GM12878 (cell line): ENCODE results near the gene PITPNC1. TPM values are rescaled to one million over a fixed set of nuclear protein-coding genes. Genes with fewer than 3 reads are reported as not detected.

Source experiments
- BCL11A ChIP-seq: IDR thresholded peaks from 2 replicates; pipeline ENCODE4 v1.6.1; 2011; ENCODE audit warnings: low read depth, low read length
- CHD1 ChIP-seq: IDR thresholded peaks from 2 replicates; pipeline ENCODE4 v1.6.1; 2012; ENCODE audit warnings: low read depth, low read length, improper control_type of control experiment
- CHD4 ChIP-seq: fragments of 200-600 bp; sonication (generic); IDR thresholded peaks from 2 replicates; pipeline ENCODE4 v1.6.1; 2016; ENCODE audit warnings: mild to moderate bottlenecking
- EP300 ChIP-seq, 2 experiments: fragments of 150-350 bp in 1 of 2; IDR thresholded peaks; 2 replicates each; pipeline ENCODE4 v1.6.1; 2011 to 2012; ENCODE audit warnings: low read depth in 2 of 2, low read length in 2 of 2, borderline replicate concordance in 1 of 2, improper control_type of control experiment in 1 of 2, inconsistent platforms in 1 of 2; ENCODE audit not compliant: control insufficient read depth in 1 of 2
- FOS ChIP-seq: IDR thresholded peaks from 3 replicates; pipeline ENCODE4 v1.6.1; 2011; ENCODE audit warnings: borderline replicate concordance; ENCODE audit not compliant: insufficient read length; ENCODE audit errors: extremely low read depth
- GABPA ChIP-seq: IDR thresholded peaks from 2 replicates; pipeline ENCODE4 v1.6.1; 2014; ENCODE audit warnings: antibody characterized with exemption, low read depth, mild to moderate bottlenecking, inconsistent platforms
- IKZF2 ChIP-seq, 2 experiments: fragments of 450-650 bp; IDR thresholded peaks; 2 replicates each; pipeline ENCODE4 v1.6.1; 2017; ENCODE audit warnings: mild to moderate bottlenecking in 2 of 2, moderate library complexity in 2 of 2
- NFIC ChIP-seq: IDR thresholded peaks from 2 replicates; pipeline ENCODE4 v1.6.1; 2012; ENCODE audit warnings: low read depth, mild to moderate bottlenecking, inconsistent platforms, low read length, moderate library complexity
- NFYB ChIP-seq: IDR thresholded peaks from 2 replicates; pipeline ENCODE4 v1.6.1; 2011; ENCODE audit warnings: low read depth, mild to moderate bottlenecking, low read length, improper control_type of control experiment, moderate library complexity; ENCODE audit not compliant: insufficient read depth
- NR2C2 ChIP-seq: IDR thresholded peaks from 2 replicates; pipeline ENCODE4 v1.6.1; 2011; ENCODE audit warnings: borderline replicate concordance, low read depth; ENCODE audit not compliant: control insufficient read depth, insufficient read length
- POLR2A ChIP-seq: IDR thresholded peaks from 2 replicates; pipeline ENCODE4 v1.6.1; 2011; ENCODE audit warnings: low read depth, mild to moderate bottlenecking, low read length
- RAD51 ChIP-seq: fragments of 450-650 bp; IDR thresholded peaks from 2 replicates; pipeline ENCODE4 v1.6.1; 2016; ENCODE audit warnings: moderate library complexity, mild to moderate bottlenecking, inconsistent platforms
- RELA ChIP-seq: fragments of 450-650 bp; IDR thresholded peaks from 2 replicates; pipeline ENCODE4 v1.8.0; 2014; ENCODE audit warnings: borderline replicate concordance; ENCODE audit not compliant: partially characterized antibody
- SIN3A ChIP-seq: IDR thresholded peaks from 2 replicates; pipeline ENCODE4 v1.6.1; 2012; ENCODE audit warnings: low read depth, low read length, improper control_type of control experiment
- SREBF1 ChIP-seq: IDR thresholded peaks from 2 replicates; pipeline ENCODE4 v1.6.1; 2012; ENCODE audit warnings: mild to moderate bottlenecking, low read length
- SUZ12 ChIP-seq: fragments of 200-600 bp; sonication (generic); IDR thresholded peaks from one replicate; pipeline ENCODE4 v1.6.1; 2018; ENCODE audit warnings: antibody characterized with exemption, mild to moderate bottlenecking; ENCODE audit not compliant: unreplicated experiment
- TBL1XR1 ChIP-seq: IDR thresholded peaks from 2 replicates; pipeline ENCODE4 v1.6.1; 2012; ENCODE audit warnings: low read depth, low read length, improper control_type of control experiment
- TCF7 ChIP-seq: IDR thresholded peaks from 2 replicates; pipeline ENCODE4 v1.6.1; 2014; ENCODE audit warnings: antibody characterized with exemption, borderline replicate concordance
- ZBED1 ChIP-seq: IDR thresholded peaks from 2 replicates; pipeline ENCODE4 v1.6.1; 2016; ENCODE audit warnings: borderline replicate concordance
- ZNF24 ChIP-seq: fragments of 450-650 bp; IDR thresholded peaks from 2 replicates; pipeline ENCODE4 v1.6.1; 2017; ENCODE audit warnings: antibody characterized with exemption, mild to moderate bottlenecking
- ZNF384 ChIP-seq: IDR thresholded peaks from 2 replicates; pipeline ENCODE4 v1.6.1; 2012; ENCODE audit warnings: low read depth, mild to moderate bottlenecking, low read length, improper control_type of control experiment, borderline replicate concordance
- polyA plus RNA-seq, 11 experiments: library from polyadenylated mRNA; depleted of rRNA in 4 of 11; unstranded in 6 of 11; stranded (reverse) in 5 of 11; fragments of >200 nt; fragmentation: Nextera tagmentation in 4 of 11; fragmentation: Illumina TruSeq in 1 of 11; extraction: Ambion mirVana in 4 of 11; extraction: Trizol in 1 of 11; gene quantifications; 1 replicate in 1 of 11; 2 replicates in 10 of 11; pipeline versions ENCODE4 v1.2.1 to v1.2.3, GENCODE V29; 2011 to 2016; ENCODE audit warnings: inconsistent platforms in 2 of 11, missing spikeins in 2 of 11, low read depth in 1 of 11
- total RNA-seq, 4 experiments: library from RNA; depleted of rRNA in 3 of 4; stranded (reverse); fragments of >200 nt in 3 of 4; fragmentation: Illumina TruSeq in 1 of 4; extraction: Trizol in 1 of 4; gene quantifications; 2 replicates each; pipeline versions ENCODE4 v1.2.1 to v1.2.3, GENCODE V29; 2013 to 2021
- TF ChIP-seq, protein P1 (sequence below): IDR thresholded peaks from 2 replicates; pipeline ENCODE4 v1.6.1; 2011; ENCODE audit warnings: borderline replicate concordance, low read depth, mild to moderate bottlenecking, moderate library complexity, mixed read lengths, low read length; ENCODE audit not compliant: insufficient read depth; ENCODE audit errors: extremely low read length
- TF ChIP-seq, protein P2 (sequence below): fragments of 450-650 bp; IDR thresholded peaks from 2 replicates; pipeline ENCODE4 v1.6.1; 2017; ENCODE audit warnings: borderline replicate concordance
- TF ChIP-seq, protein P3 (sequence below): fragments of 450-650 bp; IDR thresholded peaks from 2 replicates; pipeline ENCODE4 v1.6.1; 2016; ENCODE audit warnings: mild to moderate bottlenecking

PITPNC1 gene
- total and polyA plus RNA-seq, 10 of the 15 experiments (the other 5 are each of a cell fraction or from before 2014, with no cell fraction given) = 12.2 to 62.4 (median 47.3) TPM

DNA sequence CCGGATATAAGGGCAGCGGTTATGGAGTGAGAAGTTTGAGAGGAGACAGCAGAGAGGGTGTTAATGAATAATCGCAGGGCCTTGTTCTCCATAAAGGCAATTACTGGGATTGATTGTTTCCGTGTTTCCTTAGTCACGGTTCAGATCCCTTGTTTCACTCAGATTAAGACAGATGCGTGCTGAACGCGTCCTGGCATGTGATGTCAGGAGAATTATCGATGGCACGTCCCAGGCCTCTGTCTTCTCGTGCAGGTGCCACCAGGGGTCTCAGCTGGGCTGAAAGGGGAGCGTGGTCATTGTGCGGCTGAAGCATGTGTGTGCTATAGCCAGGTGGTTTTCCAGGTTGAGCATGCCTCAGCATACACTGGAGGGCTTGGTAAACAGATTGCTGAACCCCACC is 198.2 kb downstream of the PITPNC1 start (continued):
- no peak for TF ChIP-seq FOS
- no peak for TF ChIP-seq NFYB
- no peak for TF ChIP-seq ZNF24
- TF ChIP-seq RAD51 = no peak
- no peak for TF ChIP-seq TCF7
- no peak for TF ChIP-seq RELA
- peak; percentile 85 to 88 for TF ChIP-seq IKZF2 (IDR thresholded peaks at IDR 0.05)
- peak; percentile 60 for TF ChIP-seq POLR2A
- no peak for TF ChIP-seq NR2C2
- TF ChIP-seq SIN3A = no peak
- no peak for TF ChIP-seq ZBED1
- no peak; the same call in 1 of the 2 replicates for TF ChIP-seq CHD1
- TF ChIP-seq NFIC = no peak
- TF ChIP-seq, protein P1, sequence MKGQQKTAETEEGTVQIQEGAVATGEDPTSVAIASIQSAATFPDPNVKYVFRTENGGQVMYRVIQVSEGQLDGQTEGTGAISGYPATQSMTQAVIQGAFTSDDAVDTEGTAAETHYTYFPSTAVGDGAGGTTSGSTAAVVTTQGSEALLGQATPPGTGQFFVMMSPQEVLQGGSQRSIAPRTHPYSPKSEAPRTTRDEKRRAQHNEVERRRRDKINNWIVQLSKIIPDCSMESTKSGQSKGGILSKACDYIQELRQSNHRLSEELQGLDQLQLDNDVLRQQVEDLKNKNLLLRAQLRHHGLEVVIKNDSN = no peak
- TF ChIP-seq, protein P2, sequence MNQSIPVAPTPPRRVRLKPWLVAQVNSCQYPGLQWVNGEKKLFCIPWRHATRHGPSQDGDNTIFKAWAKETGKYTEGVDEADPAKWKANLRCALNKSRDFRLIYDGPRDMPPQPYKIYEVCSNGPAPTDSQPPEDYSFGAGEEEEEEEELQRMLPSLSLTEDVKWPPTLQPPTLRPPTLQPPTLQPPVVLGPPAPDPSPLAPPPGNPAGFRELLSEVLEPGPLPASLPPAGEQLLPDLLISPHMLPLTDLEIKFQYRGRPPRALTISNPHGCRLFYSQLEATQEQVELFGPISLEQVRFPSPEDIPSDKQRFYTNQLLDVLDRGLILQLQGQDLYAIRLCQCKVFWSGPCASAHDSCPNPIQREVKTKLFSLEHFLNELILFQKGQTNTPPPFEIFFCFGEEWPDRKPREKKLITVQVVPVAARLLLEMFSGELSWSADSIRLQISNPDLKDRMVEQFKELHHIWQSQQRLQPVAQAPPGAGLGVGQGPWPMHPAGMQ = no peak
- TF ChIP-seq SUZ12 = no peak
- TF ChIP-seq GABPA = no peak
- TF ChIP-seq CHD4 = no peak
- TF ChIP-seq SREBF1 = no peak
- 0 out of 4 replicates have a peak, but pooled peaks of 1 of the 2 experiments have one; percentile 28 for TF ChIP-seq EP300 (IDR thresholded peaks at IDR 0.05; ENCODE audit: borderline replicate concordance in 1 of 2, control insufficient read depth in 1 of 2, low read depth in 2 of 2, low read length in 2 of 2)
- TF ChIP-seq, protein P3, sequence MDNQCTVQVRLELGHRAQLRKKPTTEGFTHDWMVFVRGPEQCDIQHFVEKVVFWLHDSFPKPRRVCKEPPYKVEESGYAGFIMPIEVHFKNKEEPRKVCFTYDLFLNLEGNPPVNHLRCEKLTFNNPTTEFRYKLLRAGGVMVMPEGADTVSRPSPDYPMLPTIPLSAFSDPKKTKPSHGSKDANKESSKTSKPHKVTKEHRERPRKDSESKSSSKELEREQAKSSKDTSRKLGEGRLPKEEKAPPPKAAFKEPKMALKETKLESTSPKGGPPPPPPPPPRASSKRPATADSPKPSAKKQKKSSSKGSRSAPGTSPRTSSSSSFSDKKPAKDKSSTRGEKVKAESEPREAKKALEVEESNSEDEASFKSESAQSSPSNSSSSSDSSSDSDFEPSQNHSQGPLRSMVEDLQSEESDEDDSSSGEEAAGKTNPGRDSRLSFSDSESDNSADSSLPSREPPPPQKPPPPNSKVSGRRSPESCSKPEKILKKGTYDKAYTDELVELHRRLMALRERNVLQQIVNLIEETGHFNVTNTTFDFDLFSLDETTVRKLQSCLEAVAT = no peak
- peak; percentile 66 for TF ChIP-seq BCL11A
- TF ChIP-seq TBL1XR1 = no peak
- no peak for TF ChIP-seq ZNF384
- TF ChIP-seq, all 136 proteins: peak for 28
